GM21390 (cell line): ENCODE measurements around the gene OSBPL5.

ENCODE experiments used
- ATAC-seq: cut with Tn5 transposase; IDR thresholded peaks from one replicate; pipeline ENCODE4 v1.9.1; 2021; ENCODE audit not compliant: unreplicated experiment

OSBPL5 gene

DNA sequence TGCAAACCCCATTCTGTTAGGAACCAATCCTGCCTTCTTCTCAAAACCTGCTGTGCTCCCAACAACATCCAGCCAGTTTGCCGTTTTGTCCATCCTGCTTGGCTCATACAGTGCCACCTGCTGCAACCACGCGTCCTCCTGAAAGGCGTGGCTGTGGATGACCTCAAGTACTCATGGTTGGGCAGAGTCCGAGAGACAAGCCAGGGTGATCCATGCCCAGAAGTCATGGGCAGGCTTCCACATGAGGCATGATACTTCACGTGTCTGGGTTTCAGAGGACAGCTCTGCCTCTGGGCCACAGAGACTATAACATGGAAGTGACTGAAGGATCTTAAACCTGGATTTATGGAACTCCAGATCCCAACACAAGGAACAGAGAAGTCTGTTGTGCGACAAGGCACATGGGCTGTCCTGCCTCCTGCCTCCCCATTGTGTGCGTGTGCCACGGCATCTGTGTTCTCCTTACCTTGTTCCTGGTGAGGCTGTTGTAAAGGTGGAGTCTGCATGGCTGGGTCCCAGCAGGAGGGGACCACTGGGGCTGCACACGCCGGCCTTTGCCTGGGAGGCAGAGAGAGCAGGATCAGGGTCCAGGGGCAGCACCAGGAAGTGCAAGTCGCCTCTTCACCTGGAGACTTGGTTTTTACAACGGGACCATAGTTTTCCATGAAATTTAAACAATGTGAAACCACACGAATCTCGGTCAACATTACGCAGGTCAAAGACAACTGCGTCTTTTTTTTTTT, 123.2 kb downstream of the OSBPL5 start:
- no peak for ATAC-seq

- ATAC-seq = no peak
These were observed 124.2 kb downstream of the OSBPL5 start for GRCh38 chr11:3040881-3041280.

GRCh38 chr11:3037945-3038271, 127.2 kb downstream of the OSBPL5 start:
- no peak for ATAC-seq
